AG10803 (cell line): ENCODE results near the gene SPATS2L.

Experiments
- DNase-seq: peaks from one replicate; pipeline ENCODE4 v3.0.0; 2010; ENCODE audit warnings: low read depth
- H3K4me3 ChIP-seq: 2 replicates; pipeline ENCODE4 v1.5.1; 2011; ENCODE audit warnings: mild to moderate bottlenecking, low read length, control low read depth
- TF ChIP-seq, protein P1 (sequence below): conservative IDR thresholded peaks from 2 replicates; pipeline ENCODE4 v1.5.1; 2011; ENCODE audit warnings: mild to moderate bottlenecking, low read length, control low read depth, inconsistent platforms

SPATS2L gene

DNA sequence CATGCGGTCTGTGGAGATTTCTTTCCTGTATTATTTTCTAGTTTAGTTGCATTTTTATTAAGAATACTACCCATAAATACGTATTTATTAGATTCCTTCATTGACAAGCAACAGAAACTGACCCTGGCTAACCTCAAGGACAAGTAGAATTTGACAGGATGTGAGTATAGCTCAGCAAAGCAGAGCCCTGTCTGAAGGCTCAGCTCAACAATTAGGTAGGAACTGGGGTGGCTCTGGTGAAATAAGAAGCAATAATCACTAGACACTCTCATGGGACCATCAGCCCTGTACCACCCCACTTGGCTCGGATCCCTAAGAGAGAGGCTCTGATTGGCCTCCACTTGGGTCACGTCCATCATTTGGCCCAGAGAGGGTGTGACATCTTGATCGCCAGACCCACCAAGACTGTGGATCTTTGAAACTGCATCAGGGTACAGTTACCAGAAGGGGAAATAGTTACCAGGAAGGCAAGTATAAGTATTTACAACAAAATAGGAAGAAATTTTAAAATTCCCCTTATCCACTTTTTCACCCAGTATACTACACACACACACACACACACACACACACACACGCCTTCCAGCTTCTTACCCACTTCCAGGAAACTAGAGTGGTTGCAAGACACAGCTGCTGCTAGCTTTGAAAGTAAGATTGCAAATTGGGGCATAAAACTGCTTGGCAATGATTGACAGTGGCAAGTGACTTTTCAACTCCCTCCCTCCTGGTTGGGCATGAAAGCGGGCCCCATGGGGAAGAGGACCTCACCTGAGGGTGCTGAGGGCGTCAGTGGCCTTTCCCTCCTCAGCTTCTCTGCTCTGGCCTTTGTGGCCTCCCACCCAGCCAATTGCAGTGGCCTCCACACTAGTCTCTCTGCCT lies 161.6 kb downstream of the SPATS2L start:
- DNase-seq = no peak
- no peak overlapping the region for H3K4me3 ChIP-seq
- TF ChIP-seq, protein P1, sequence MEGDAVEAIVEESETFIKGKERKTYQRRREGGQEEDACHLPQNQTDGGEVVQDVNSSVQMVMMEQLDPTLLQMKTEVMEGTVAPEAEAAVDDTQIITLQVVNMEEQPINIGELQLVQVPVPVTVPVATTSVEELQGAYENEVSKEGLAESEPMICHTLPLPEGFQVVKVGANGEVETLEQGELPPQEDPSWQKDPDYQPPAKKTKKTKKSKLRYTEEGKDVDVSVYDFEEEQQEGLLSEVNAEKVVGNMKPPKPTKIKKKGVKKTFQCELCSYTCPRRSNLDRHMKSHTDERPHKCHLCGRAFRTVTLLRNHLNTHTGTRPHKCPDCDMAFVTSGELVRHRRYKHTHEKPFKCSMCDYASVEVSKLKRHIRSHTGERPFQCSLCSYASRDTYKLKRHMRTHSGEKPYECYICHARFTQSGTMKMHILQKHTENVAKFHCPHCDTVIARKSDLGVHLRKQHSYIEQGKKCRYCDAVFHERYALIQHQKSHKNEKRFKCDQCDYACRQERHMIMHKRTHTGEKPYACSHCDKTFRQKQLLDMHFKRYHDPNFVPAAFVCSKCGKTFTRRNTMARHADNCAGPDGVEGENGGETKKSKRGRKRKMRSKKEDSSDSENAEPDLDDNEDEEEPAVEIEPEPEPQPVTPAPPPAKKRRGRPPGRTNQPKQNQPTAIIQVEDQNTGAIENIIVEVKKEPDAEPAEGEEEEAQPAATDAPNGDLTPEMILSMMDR = no peak

DNA sequence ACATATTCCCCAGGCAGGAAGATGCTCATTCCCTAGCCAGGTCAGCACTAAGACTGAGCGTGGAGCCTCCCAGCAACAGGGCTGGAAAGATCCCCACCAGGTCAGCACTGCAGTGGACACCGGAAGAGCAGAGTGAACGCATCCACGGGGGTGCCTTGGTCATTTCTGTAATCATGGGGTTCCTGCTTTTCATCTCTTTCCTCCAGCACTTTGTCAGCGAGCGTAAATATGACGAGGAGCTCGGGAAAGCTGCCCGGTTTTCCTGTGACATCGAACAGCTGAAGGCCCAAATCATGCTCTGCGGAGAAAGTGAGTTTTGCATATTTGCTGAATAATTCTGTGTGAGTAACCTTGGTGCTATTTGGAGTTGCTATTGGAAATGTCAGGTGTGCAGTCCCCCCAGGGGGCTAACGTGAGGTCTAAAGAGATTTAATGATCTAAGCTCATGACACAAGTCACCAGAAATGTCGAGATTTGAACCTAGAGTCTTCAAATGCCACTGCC lies 163.3 kb downstream of the SPATS2L start:
- DNase-seq = no peak
- TF ChIP-seq, protein P1 = no peak
- no peak overlapping the region for H3K4me3 ChIP-seq

- no peak overlapping the region for H3K4me3 ChIP-seq
- TF ChIP-seq, protein P1 = no peak
- DNase-seq = no peak
Observed at GRCh38 chr2:200470230-200470629, 163.7 kb downstream of the SPATS2L start.

DNA sequence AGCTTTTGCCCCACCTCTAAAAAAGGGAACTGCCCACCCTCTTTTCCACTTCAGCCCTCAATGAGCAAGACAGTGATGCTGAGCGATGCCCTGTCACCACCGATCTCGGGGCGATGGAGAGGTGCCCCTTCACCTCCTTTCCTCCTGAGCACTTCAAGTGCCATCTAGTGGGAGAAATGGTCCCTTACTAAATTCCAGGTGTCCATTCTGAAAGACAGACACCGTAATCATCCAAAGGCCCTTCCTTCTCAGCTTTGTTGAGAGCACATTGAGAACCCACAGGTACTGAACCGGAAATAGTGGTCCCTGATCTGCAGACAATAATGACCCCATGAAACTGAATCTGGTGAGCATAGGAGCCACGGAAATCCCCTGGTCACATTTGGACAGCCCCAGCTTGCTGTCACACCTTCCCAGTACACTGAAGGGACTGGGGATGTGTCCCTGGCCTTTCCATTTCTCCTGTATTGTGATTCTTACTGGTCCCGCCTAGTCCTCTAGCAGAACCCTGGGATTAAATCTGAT lies 164.9 kb downstream of the SPATS2L start:
- no peak for DNase-seq
- TF ChIP-seq, protein P1 = peak; percentile 50
- no peak overlapping the region for H3K4me3 ChIP-seq

DNA sequence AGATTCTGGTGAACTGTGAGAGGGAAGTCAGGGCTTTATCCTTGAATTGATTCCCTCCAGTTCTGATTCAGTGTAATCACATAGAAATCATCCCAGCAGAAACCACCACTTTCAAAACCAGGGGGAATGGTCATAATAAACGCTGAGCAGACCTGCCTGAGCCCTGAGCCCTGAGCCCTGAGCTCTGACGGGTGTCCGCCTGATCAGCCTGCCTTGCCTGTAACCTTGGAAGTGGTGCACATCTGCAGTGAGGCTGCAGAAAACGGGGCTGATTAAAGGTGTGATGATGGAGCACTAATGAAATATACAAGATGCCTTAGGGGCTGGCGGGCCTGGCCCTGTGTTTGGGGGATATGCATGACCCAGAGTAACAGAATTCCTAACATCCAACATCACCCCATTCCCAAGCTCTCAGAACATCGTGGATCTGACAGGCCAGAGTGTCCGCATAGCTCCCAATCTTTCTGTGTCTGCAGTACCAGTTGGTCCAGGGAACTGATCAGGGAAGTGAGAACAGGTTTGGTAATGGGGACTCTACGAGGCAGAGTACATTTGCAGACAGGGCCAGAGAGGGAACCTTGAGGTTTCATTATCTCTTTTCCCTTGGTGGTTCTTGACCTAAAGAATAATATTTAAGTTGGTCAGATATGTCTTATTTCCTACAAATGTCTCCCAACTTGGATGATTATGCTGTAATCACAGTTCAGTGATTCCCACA lies 165.6 kb downstream of the SPATS2L start:
- TF ChIP-seq, protein P1 = no peak
- DNase-seq = no peak
- no peak overlapping the region for H3K4me3 ChIP-seq

- TF ChIP-seq, protein P1 = no peak
Observed at GRCh38 chr2:200472853-200473464, 166.5 kb downstream of the SPATS2L start.

More at GRCh38 chr2:200472853-200473464, 166.5 kb downstream of the SPATS2L start:
- no peak overlapping the region for H3K4me3 ChIP-seq
- no peak for DNase-seq
